Measurements from ENCODE around the gene ESAM.
"Not testable (repeated sequence)": the region's sequence is repeated elsewhere in the genome, so short reads cannot be mapped to it uniquely, and the experiment has no call there.

- not testable (repeated sequence) for TF ChIP-seq CTCF, POLR2A (IDR thresholded peaks at IDR 0.05)
These were observed 8.9 kb upstream of the ESAM start for GRCh38 chr11:124770959-124771358.

Measured in thyroid gland (tissue), 4 donors.